OCI-LY7 (cell line): Measurements from ENCODE around the gene SPDYE3.
"Not testable (repeated sequence)": the region's sequence is repeated elsewhere in the genome, so short reads cannot be mapped to it uniquely, and the experiment has no call there.

ENCODE experiments used
- CTCF ChIP-seq: fragments of 200-600 bp; sonication (generic); conservative IDR thresholded peaks from 2 replicates; pipeline ENCODE4 v1.5.1; 2014; ENCODE audit warnings: mild to moderate bottlenecking, antibody characterized with exemption, low read length, moderate library complexity, mixed read lengths
- EZH2phosphoT487 ChIP-seq: fragments of 200-600 bp; sonication (generic); IDR thresholded peaks from 2 replicates; pipeline ENCODE4 v1.6.1; 2018; ENCODE audit warnings: low read depth, borderline replicate concordance, mild to moderate bottlenecking, mixed run types, antibody characterized with exemption, low read length, moderate library complexity, mixed read lengths

- not testable (repeated sequence) for TF ChIP-seq CTCF, EZH2phosphoT487
Observed at GRCh38 chr7:100298632-100298895, 8.9 kb upstream of the SPDYE3 start.
